ENCODE data around the gene TUBG1. TPM values are rescaled to one million over a fixed set of nuclear protein-coding genes. Genes with fewer than 3 reads are reported as not detected.
A peak's percentile ranks its signal among the peaks of the same experiment; 100 is the strongest.

The TUBG1 gene
- polyA plus RNA-seq, 2 of the 4 experiments (the other 2 are of a cell fraction): 73.3 to 156 TPM

DNA sequence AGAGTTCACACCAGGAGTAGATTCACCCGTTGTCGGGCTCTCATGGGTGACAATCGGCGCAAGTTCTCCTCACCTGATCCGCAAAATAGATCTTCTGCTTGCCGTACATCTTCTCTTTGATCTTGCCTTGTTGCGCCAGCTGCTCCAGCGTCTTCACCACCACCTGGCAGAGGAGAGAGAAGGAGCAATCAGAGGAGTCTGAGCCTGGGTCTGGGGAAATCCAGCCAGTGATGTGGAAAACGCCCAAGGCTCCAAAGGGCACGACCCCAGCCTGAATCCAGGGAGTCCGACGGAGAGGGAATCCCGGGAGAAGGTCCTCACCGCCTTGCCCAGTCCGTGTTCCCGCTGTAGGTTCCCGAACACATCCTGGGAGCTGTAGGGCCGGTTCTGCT, 32.3 kb upstream of the TUBG1 start:
- peak overlapping the region; percentile 92 for H3K4me2 ChIP-seq
- no peak for FAIRE-seq
- CTCF ChIA-PET: interaction anchor here (1.1 to 15.8 kb wide), 32 partner anchors 11 to 255 kb away, joined by 3 to 394 read pairs (median 13); partner anchors contain the start of genes BECN1, CAVIN1, CCR10 and CNTNAP1
- H3K4me1 ChIP-seq: peaks cover 20% of the 10 kb centered on the region; the same call in 2 of the 3 replicates
- no peak for TF ChIP-seq POLR2AphosphoS2 (conservative IDR thresholded peaks at IDR 0.05; ENCODE audit: low read length)
- no peak for TF ChIP-seq CBX8 (IDR thresholded peaks at IDR 0.05)
- TF ChIP-seq MAFK (IDR thresholded peaks at IDR 0.05; ENCODE audit: partially characterized antibody): no peak
- TF ChIP-seq NR3C1 (IDR thresholded peaks at IDR 0.05): no peak
- TF ChIP-seq FOXS1 (CRISPR knock-in tag; IDR thresholded peaks at IDR 0.05): no peak
- TF ChIP-seq ZFP36 (IDR thresholded peaks at IDR 0.05; ENCODE audit: borderline replicate concordance, partially characterized antibody): no peak
- TF ChIP-seq EHMT2 (IDR thresholded peaks at IDR 0.05; ENCODE audit: low read depth): no peak
- TF ChIP-seq ESRRA (IDR thresholded peaks at IDR 0.05; ENCODE audit: borderline replicate concordance, low read length): no peak
- no peak for TF ChIP-seq RNF2 (IDR thresholded peaks at IDR 0.05; ENCODE audit: borderline replicate concordance, low read depth)
- TF ChIP-seq NFE2L2 (conservative IDR thresholded peaks at IDR 0.05; ENCODE audit: low read length): no peak
- TF ChIP-seq TP53 (CRISPR knock-in tag; IDR thresholded peaks at IDR 0.05): no peak
- no peak for TF ChIP-seq RAD21 (conservative IDR thresholded peaks at IDR 0.05 in 1 of 2, IDR thresholded peaks at IDR 0.05 in 1 of 2)
- TF ChIP-seq, protein P1, sequence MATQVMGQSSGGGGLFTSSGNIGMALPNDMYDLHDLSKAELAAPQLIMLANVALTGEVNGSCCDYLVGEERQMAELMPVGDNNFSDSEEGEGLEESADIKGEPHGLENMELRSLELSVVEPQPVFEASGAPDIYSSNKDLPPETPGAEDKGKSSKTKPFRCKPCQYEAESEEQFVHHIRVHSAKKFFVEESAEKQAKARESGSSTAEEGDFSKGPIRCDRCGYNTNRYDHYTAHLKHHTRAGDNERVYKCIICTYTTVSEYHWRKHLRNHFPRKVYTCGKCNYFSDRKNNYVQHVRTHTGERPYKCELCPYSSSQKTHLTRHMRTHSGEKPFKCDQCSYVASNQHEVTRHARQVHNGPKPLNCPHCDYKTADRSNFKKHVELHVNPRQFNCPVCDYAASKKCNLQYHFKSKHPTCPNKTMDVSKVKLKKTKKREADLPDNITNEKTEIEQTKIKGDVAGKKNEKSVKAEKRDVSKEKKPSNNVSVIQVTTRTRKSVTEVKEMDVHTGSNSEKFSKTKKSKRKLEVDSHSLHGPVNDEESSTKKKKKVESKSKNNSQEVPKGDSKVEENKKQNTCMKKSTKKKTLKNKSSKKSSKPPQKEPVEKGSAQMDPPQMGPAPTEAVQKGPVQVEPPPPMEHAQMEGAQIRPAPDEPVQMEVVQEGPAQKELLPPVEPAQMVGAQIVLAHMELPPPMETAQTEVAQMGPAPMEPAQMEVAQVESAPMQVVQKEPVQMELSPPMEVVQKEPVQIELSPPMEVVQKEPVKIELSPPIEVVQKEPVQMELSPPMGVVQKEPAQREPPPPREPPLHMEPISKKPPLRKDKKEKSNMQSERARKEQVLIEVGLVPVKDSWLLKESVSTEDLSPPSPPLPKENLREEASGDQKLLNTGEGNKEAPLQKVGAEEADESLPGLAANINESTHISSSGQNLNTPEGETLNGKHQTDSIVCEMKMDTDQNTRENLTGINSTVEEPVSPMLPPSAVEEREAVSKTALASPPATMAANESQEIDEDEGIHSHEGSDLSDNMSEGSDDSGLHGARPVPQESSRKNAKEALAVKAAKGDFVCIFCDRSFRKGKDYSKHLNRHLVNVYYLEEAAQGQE (IDR thresholded peaks at IDR 0.05): no peak
- DNase-seq (ENCODE audit: low read depth in 1 of 2, low spot score in 1 of 2): peak in 1 of 2 experiments; percentile 60
- POLR2A ChIA-PET: interaction anchor here (0.5 to 3.0 kb wide), 10 partner anchors 11 to 196 kb away, joined by 3 to 51 read pairs (median 11); partner anchors contain the start of genes MLX, NAGLU, PLEKHH3 and RETREG3
- 2% methylated on average over 18 of the region's 18 CpGs for WGBS (ENCODE audit: missing lambda C conversion rate)
- H3K27ac ChIP-seq: peak overlapping the region; percentile 87 to 94
- H3K4me3 ChIP-seq: peak overlapping the region; percentile 73
- no peaks in the 10 kb centered on the region for H3K9me3 ChIP-seq
- ATAC-seq: peak; percentile 44 to 58

DNA sequence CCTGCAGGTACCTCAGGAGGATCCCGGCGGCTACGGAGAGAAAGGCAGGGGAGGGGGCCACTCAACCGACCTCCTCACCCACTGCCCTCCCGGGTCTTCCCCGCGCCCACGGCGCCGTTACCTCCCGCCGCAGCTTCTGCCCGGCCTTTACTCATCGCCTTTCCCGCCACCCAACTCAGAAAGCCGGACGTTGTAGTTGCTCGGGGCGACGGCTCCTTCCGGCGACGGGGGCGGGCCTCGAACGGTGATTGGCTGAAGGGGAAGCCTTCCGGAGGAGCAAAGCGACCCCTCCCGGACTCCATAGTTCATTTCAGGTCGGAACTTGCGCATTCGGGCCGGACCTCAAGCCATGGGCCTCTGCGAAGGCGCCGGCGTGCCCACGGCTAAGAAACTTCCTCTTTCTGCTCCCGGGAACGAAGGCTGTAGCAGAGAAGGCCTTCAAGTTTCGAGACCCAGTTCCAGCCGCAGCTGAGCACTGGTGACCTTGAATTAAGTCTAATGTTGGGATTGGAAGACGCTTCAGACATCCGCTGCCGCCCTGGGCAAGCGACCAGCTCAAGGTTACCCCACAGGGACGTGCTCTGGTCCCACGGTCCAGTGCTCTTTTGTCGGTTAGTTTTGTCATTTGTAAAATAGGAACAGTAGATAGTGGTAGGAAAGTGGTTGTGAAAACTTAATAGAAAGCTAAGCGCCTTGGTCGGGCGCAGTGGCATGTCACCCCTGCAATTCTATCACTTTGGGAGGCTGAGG, 31.8 kb upstream of the TUBG1 start, which contains the start of gene PSMC3IP:
Gene PSMC3IP, minus strand, starts transcription at position 198 of the 750 bp plus-strand sequence. Its CDS starts 43 bp downstream, at position 155.
- Histone ChIP-seq H3K4me1 (peaks cover 20% of the 10 kb centered on the region; the same call in 2 of the 3 replicates), H3K4me2 (peak within 1 kb of the TSS; percentile 92), H3K4me3 (peak within 1 kb of the TSS; percentile 73), H3K27ac (peak within 1 kb of the TSS; percentile 87 to 94), H3K9me3 (no peaks in the 10 kb centered on the region)
- ChIA-PET CTCF (interaction anchor here (0.5 to 15.8 kb wide), 84 partner anchors 12 to 619 kb away, joined by 3 to 394 read pairs (median 5); partner anchors contain the start of genes AOC2, BECN1, CAVIN1 and CCR10), POLR2A (interaction anchor here (0.5 to 3.0 kb wide), 19 partner anchors 11 to 420 kb away, joined by 3 to 51 read pairs (median 5); partner anchors contain the start of genes BECN1, MLX, NAGLU and PLEKHH3)
- WGBS (ENCODE audit: missing lambda C conversion rate): 3% methylated on average over 44 of the region's 52 CpGs
- FAIRE-seq (no peak), ATAC-seq (peak; percentile 90 to 95), DNase-seq (ENCODE audit: low read depth in 1 of 2, low spot score in 1 of 2) (peak; percentile 96 to 99)
- TF ChIP-seq BHLHE40 (IDR thresholded peaks at IDR 0.05; ENCODE audit: low read depth, low read length): no peak
- TF ChIP-seq HDAC2 (IDR thresholded peaks at IDR 0.05): peak; percentile 17; the same call in 1 of the 2 replicates
- no peak for TF ChIP-seq ZSCAN20 (CRISPR knock-in tag; IDR thresholded peaks at IDR 0.05)
- TF ChIP-seq, protein P2, sequence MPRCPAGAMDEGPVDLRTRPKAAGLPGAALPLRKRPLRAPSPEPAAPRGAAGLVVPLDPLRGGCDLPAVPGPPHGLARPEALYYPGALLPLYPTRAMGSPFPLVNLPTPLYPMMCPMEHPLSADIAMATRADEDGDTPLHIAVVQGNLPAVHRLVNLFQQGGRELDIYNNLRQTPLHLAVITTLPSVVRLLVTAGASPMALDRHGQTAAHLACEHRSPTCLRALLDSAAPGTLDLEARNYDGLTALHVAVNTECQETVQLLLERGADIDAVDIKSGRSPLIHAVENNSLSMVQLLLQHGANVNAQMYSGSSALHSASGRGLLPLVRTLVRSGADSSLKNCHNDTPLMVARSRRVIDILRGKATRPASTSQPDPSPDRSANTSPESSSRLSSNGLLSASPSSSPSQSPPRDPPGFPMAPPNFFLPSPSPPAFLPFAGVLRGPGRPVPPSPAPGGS (IDR thresholded peaks at IDR 0.05): peak; percentile 77; the same call in 1 of the 3 replicates
- TF ChIP-seq, protein P3, sequence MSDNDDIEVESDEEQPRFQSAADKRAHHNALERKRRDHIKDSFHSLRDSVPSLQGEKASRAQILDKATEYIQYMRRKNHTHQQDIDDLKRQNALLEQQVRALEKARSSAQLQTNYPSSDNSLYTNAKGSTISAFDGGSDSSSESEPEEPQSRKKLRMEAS (IDR thresholded peaks at IDR 0.05): peak; percentile 93
- TF ChIP-seq, protein P4, sequence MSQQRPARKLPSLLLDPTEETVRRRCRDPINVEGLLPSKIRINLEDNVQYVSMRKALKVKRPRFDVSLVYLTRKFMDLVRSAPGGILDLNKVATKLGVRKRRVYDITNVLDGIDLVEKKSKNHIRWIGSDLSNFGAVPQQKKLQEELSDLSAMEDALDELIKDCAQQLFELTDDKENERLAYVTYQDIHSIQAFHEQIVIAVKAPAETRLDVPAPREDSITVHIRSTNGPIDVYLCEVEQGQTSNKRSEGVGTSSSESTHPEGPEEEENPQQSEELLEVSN (IDR thresholded peaks at IDR 0.05; ENCODE audit: borderline replicate concordance, low read depth): peak; percentile 93
- no peak for TF ChIP-seq RCOR1 (IDR thresholded peaks at IDR 0.05; ENCODE audit: low read depth, low read length)
- TF ChIP-seq, protein P5, sequence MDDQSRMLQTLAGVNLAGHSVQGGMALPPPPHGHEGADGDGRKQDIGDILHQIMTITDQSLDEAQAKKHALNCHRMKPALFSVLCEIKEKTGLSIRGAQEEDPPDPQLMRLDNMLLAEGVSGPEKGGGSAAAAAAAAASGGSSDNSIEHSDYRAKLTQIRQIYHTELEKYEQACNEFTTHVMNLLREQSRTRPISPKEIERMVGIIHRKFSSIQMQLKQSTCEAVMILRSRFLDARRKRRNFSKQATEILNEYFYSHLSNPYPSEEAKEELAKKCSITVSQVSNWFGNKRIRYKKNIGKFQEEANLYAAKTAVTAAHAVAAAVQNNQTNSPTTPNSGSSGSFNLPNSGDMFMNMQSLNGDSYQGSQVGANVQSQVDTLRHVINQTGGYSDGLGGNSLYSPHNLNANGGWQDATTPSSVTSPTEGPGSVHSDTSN (IDR thresholded peaks at IDR 0.05): 0 out of 2 replicates have a peak, but pooled peaks have one; percentile 29
- TF ChIP-seq NR3C1 (IDR thresholded peaks at IDR 0.05): no peak
- TF ChIP-seq HOXB13 (CRISPR knock-in tag; IDR thresholded peaks at IDR 0.05; ENCODE audit: low read depth): no peak
- TF ChIP-seq ZNF302 (CRISPR knock-in tag; IDR thresholded peaks at IDR 0.05): no peak
- TF ChIP-seq TP53 (CRISPR knock-in tag; IDR thresholded peaks at IDR 0.05): no peak
- no peak for TF ChIP-seq CBX2 (IDR thresholded peaks at IDR 0.05; ENCODE audit: borderline replicate concordance, low read depth)
- TF ChIP-seq CEBPB (IDR thresholded peaks at IDR 0.05): no peak
- TF ChIP-seq, protein P6, sequence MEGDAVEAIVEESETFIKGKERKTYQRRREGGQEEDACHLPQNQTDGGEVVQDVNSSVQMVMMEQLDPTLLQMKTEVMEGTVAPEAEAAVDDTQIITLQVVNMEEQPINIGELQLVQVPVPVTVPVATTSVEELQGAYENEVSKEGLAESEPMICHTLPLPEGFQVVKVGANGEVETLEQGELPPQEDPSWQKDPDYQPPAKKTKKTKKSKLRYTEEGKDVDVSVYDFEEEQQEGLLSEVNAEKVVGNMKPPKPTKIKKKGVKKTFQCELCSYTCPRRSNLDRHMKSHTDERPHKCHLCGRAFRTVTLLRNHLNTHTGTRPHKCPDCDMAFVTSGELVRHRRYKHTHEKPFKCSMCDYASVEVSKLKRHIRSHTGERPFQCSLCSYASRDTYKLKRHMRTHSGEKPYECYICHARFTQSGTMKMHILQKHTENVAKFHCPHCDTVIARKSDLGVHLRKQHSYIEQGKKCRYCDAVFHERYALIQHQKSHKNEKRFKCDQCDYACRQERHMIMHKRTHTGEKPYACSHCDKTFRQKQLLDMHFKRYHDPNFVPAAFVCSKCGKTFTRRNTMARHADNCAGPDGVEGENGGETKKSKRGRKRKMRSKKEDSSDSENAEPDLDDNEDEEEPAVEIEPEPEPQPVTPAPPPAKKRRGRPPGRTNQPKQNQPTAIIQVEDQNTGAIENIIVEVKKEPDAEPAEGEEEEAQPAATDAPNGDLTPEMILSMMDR (IDR thresholded peaks at IDR 0.05): peak; percentile 37
- TF ChIP-seq ZFP36 (IDR thresholded peaks at IDR 0.05; ENCODE audit: borderline replicate concordance, partially characterized antibody): no peak
- 0 out of 2 replicates have a peak, but pooled peaks have one; percentile 32 for TF ChIP-seq MAZ (IDR thresholded peaks at IDR 0.05; ENCODE audit: borderline replicate concordance, low read depth, low read length)

Data from A549 (cell line).